Measurements from ENCODE around the gene BANK1. TPM values are rescaled to one million over a fixed set of nuclear protein-coding genes. Genes with fewer than 3 reads are reported as not detected.

BANK1 gene
- total and polyA plus RNA-seq, 5 donors, result 0.20 to 1.3 (median 0.78) TPM

DNA sequence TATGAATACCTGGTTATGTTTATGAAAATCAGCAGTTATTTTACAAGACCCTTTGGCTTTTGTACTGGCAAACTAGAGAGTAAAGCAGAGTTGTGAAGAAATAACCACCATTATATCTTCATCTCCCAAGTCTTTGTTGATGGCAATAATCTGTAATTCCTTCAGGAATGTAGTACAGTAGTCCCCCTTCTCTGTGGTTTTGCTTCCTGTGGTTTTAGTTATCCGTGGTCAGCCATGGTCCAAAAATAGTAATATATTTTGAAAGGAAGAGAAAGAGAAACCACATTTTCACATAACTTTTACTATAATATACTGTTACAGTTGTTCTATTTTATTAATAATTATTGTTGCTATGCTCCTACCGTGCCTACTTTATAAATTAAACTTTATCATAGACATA lies 27.8 kb downstream of the BANK1 start:
- Histone ChIP-seq H3K4me1 (ENCODE audit: control insufficient read depth, insufficient read depth, low read length) (no peaks in the 10 kb centered on the region), H3K4me3 (ENCODE audit: low read length) (no peak overlapping the region), H3K9me3 (ENCODE audit: control insufficient read depth, low read length) (no peaks in the 10 kb centered on the region), H3K27ac (ENCODE audit: low read length) (no peak overlapping the region), H3K27me3 (ENCODE audit: control insufficient read depth, insufficient read depth) (no peaks in the 10 kb centered on the region)
- no peak for ATAC-seq
- 53% methylated on average over 2 of the region's 2 CpGs for WGBS
- no peak for DNase-seq
- intact Hi-C loops (cut with DNase I), result no loop called here

DNA sequence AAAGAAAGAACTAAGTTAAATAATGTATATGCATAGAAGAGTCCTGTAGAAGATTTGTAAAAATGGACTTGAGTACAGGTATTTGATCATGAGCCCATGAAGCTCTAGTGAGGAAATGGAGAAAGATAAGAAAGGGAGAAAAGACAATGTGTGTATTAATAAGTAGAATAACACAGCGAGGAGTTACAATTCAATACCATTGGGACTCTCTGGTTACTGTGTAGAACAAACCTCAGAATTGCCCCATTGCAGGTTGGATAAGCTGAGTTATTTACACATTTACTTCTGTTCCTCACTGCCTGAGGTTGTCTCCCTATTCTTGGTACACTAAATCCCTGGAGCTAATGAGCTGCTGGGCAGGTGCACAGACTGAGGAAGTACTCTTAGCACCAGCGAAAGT lies 33.3 kb downstream of the BANK1 start:
- 80% methylated on average over 2 of the region's 2 CpGs for WGBS
- no peak for DNase-seq
- intact Hi-C loops (cut with DNase I), result no loop called here

DNA sequence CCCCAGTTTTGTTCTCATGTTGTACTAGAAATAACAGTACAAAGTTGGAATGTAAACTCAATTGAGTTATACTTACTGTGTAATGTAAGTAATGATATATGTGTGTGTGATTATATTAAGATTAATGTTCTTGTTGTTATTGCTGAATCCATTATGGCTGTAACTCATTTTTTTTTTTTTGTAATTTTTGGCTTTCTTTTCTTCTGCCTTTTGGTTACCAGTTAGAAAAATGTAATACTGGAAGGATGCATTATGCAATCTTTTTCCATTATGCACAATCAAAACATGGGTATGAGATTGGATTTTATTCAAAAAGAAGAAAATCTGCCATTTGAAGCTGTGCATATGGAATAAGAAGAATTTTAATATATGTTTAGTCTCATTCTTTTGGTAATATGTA lies 34.0 kb downstream of the BANK1 start:
- Histone ChIP-seq H3K27ac (ENCODE audit: low read length) (no peak overlapping the region), H3K4me3 (ENCODE audit: low read length) (no peak overlapping the region), H3K4me1 (ENCODE audit: control insufficient read depth, insufficient read depth, low read length) (no peaks in the 10 kb centered on the region), H3K9me3 (ENCODE audit: control insufficient read depth, low read length) (no peaks in the 10 kb centered on the region), H3K27me3 (ENCODE audit: control insufficient read depth, insufficient read depth) (no peaks in the 10 kb centered on the region)
- no peak for ATAC-seq
- intact Hi-C loops (cut with DNase I), result no loop called here
- DNase-seq, result no peak

More for the DNA sequence above, 33.3 kb downstream of the BANK1 start:
- Histone ChIP-seq H3K27ac (ENCODE audit: low read length) (no peak overlapping the region), H3K4me1 (ENCODE audit: control insufficient read depth, insufficient read depth, low read length) (no peaks in the 10 kb centered on the region), H3K9me3 (ENCODE audit: control insufficient read depth, low read length) (no peaks in the 10 kb centered on the region), H3K27me3 (ENCODE audit: control insufficient read depth, insufficient read depth) (no peaks in the 10 kb centered on the region), H3K4me3 (ENCODE audit: low read length) (no peak overlapping the region)
- ATAC-seq, result no peak

DNA sequence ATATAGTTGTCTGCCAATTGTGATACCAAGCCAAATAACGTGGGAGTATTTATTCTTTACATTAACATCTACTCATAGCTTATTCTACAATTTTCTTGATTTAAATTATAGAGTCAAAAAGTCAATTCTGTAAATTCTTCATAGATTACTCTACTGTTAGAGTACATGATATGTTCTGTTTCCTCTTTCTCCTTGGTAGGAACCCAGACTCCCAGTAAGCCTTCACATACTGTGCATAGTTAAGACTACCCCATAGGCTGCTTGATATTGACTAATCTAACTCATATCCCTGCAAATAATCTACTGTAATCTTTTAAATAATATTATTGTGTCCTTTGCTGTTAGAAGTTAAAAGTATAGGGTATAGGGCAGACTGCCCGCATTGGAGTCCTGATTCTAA lies 35.4 kb downstream of the BANK1 start:
- ATAC-seq (no peak), DNase-seq (no peak)
- WGBS, result 85% methylated on average over 2 of the region's 2 CpGs
- intact Hi-C loops (cut with DNase I), result no loop called here
- no peak overlapping the region for H3K27ac ChIP-seq (ENCODE audit: low read length)
- H3K9me3 ChIP-seq (ENCODE audit: control insufficient read depth, low read length), result no peaks in the 10 kb centered on the region
- no peak overlapping the region for H3K4me3 ChIP-seq (ENCODE audit: low read length)
- no peaks in the 10 kb centered on the region for H3K4me1 ChIP-seq (ENCODE audit: control insufficient read depth, insufficient read depth, low read length)
- H3K27me3 ChIP-seq (ENCODE audit: control insufficient read depth, insufficient read depth), result no peaks in the 10 kb centered on the region

DNA sequence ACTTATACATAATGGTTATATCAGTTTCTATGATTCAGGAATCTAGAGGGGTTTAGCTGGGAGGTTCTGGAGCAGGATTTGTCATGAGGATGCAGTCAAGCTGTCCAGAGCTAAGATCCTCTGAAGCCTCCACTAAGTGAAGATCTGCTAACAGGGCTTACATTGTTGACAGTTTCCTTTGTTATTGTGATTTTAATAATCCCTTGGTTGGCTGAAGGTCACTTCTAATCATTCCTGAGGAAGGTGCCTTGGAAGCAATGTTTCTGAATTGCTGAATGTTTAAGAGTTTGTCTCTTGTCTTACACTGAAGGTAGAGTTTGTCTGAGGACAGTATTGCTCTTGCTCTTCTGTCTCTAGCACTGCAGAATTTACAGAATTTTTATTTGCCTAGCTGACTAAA lies 41.3 kb downstream of the BANK1 start:
- Histone ChIP-seq H3K27me3 (ENCODE audit: control insufficient read depth, insufficient read depth) (no peaks in the 10 kb centered on the region), H3K4me3 (ENCODE audit: low read length) (no peak overlapping the region), H3K27ac (ENCODE audit: low read length) (no peak overlapping the region), H3K4me1 (ENCODE audit: control insufficient read depth, insufficient read depth, low read length) (no peaks in the 10 kb centered on the region), H3K9me3 (ENCODE audit: control insufficient read depth, low read length) (no peaks in the 10 kb centered on the region)
- intact Hi-C loops (cut with DNase I), result no loop called here
- DNase-seq (no peak), ATAC-seq (no peak)

DNA sequence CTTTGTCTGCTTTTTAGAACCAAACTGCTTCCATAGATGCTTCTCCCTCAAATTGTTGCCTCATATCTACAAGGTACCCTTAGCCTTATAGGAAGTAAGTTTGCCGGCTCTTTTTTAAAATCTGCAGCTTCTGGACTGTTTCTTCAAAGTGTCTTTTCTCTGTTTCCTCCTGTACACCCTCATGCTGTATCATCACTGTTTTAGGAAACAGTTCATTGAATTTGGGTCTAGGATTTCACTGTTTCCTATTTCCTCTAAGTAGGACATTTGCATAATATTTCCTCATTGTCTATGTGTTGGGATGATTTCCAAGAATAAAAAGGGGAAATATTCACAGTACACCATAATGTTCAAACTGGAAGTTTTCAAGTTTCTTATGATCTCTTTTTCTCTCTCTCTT lies 43.0 kb downstream of the BANK1 start:
- ATAC-seq (no peak), DNase-seq (no peak)
- Histone ChIP-seq H3K27me3 (ENCODE audit: control insufficient read depth, insufficient read depth) (no peaks in the 10 kb centered on the region), H3K4me1 (ENCODE audit: control insufficient read depth, insufficient read depth, low read length) (no peaks in the 10 kb centered on the region), H3K9me3 (ENCODE audit: control insufficient read depth, low read length) (no peaks in the 10 kb centered on the region), H3K27ac (ENCODE audit: low read length) (no peak overlapping the region), H3K4me3 (ENCODE audit: low read length) (no peak overlapping the region)
- WGBS, result 64% methylated on average over 1 of the region's 1 CpG
- intact Hi-C loops (cut with DNase I), result no loop called here

DNA sequence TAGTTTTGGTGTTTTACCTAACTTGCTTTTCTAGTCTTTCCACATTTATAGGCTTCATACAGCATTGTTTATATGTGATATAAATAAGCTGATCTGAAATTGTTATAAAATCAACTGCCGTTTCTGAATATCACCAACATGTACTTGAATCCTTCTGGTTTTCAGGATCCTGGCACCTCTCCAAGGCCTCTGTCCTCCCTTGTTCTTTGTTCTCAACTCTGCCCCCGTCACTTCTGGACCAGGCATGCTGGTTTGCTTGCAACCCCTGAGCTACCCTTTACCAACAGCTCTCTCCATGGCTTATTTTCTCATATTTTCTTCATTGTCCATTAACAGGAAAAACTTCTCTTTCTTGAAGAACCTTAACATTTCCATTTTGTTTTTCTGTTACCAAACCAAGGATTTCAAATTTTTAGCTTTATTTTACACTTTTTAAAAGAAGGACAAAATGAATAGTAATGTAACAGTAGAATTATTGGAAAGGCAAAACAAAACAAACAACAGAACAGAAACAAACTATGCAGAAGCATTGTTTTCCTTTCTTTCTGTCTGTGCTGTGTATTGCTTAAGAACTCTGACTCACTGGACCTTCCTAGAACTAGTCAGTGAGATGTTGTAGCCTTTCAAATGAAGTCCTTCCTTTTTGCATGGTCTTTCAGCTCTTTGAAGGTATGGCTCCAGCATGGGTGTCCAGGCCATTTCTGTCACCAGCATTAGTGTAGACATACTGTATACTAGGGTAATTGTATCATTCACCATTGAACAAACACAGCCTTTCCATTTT lies 44.8 kb downstream of the BANK1 start:
- peak in 1 of 2 donors; percentile 43 for ATAC-seq
- Histone ChIP-seq H3K27ac (ENCODE audit: low read length) (no peak overlapping the region), H3K27me3 (ENCODE audit: control insufficient read depth, insufficient read depth) (no peaks in the 10 kb centered on the region), H3K9me3 (ENCODE audit: control insufficient read depth, low read length) (no peaks in the 10 kb centered on the region), H3K4me3 (ENCODE audit: low read length) (no peak overlapping the region), H3K4me1 (ENCODE audit: control insufficient read depth, insufficient read depth, low read length) (no peaks in the 10 kb centered on the region)
- peak in 2 of 3 donors; percentile 20 to 49 for DNase-seq
- intact Hi-C loops (cut with DNase I), result no loop called here
- WGBS, result 17% methylated on average over 2 of the region's 2 CpGs

DNA sequence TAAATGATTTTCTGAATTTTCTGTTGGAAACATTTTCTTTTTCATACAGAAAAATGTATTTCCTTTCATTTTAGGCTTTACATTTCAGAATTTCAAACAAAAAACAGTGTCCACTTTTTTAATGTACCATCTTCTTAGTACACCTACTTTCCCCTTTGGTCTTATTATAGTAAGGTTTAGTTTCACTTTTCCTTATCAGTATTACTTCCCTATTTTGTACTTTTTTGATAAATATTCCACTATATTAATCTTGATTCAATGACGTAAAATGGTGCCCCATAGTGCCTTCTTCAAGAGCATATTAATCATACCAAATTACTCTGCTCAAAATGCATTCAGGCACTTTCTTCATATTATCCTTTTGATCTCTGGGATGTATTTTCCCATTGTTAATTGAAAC lies 52.5 kb downstream of the BANK1 start:
- DNase-seq, result no peak
- H3K4me1 ChIP-seq (ENCODE audit: control insufficient read depth, insufficient read depth, low read length), result no peaks in the 10 kb centered on the region
- H3K27ac ChIP-seq (ENCODE audit: low read length), result no peak overlapping the region
- H3K4me3 ChIP-seq (ENCODE audit: low read length), result no peak overlapping the region
- no peak for ATAC-seq
- H3K9me3 ChIP-seq (ENCODE audit: control insufficient read depth, low read length), result no peaks in the 10 kb centered on the region
- 52% methylated on average over 1 of the region's 1 CpG for WGBS
- intact Hi-C loops (cut with DNase I), result no loop called here
- H3K27me3 ChIP-seq (ENCODE audit: control insufficient read depth, insufficient read depth), result no peaks in the 10 kb centered on the region

DNA sequence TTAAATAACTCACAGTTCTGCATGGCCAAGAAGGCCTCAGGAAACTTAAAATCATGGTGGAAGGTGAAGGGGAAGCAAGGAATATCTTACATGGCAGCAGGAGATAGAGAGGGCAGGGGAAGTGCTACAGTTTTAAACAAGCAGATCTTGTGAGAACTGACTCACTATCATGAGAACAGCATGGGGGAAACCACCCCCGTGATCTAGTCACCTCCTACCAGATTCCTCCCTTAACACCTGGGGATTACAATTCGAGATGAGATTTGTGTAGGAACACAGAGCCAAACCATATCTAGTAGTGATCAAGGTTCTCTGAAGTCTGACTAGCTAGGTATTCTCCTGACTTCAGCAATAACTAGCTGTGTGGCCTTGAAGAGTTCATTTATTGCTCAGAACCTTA lies 56.0 kb downstream of the BANK1 start:
- intact Hi-C loops (cut with DNase I), result no loop called here
- no peak for DNase-seq
- no peak overlapping the region for H3K4me3 ChIP-seq (ENCODE audit: low read length)
- H3K27ac ChIP-seq (ENCODE audit: low read length), result no peak overlapping the region
- ATAC-seq, result no peak
- H3K27me3 ChIP-seq (ENCODE audit: control insufficient read depth, insufficient read depth), result no peaks in the 10 kb centered on the region
- H3K4me1 ChIP-seq (ENCODE audit: control insufficient read depth, insufficient read depth, low read length), result no peaks in the 10 kb centered on the region
- no peaks in the 10 kb centered on the region for H3K9me3 ChIP-seq (ENCODE audit: control insufficient read depth, low read length)
- WGBS, result 52% methylated on average over 2 of the region's 2 CpGs

DNA sequence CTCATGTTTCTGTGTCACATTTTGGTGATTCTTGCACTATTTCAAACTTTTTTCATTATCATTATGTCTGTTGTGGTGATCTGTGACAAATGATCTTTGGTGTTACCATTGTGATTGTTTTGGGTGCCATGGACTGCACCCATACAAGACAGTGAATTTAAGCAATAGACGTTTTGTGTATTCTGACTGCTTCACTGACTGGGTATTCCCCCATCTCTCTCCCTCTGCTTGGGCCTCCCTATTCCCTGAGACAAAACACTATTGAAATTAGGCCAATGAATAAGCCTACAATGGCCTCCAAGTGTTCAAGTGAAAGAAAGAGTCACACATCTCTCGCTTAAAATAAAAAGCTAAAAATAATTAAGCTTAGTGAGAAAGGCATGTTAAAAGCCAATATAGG lies 60.2 kb downstream of the BANK1 start:
- DNase-seq, result no peak
- Histone ChIP-seq H3K27me3 (ENCODE audit: control insufficient read depth, insufficient read depth) (no peaks in the 10 kb centered on the region), H3K27ac (ENCODE audit: low read length) (no peak overlapping the region), H3K4me3 (ENCODE audit: low read length) (no peak overlapping the region), H3K9me3 (ENCODE audit: control insufficient read depth, low read length) (no peaks in the 10 kb centered on the region), H3K4me1 (ENCODE audit: control insufficient read depth, insufficient read depth, low read length) (no peaks in the 10 kb centered on the region)
- ATAC-seq, result no peak
- intact Hi-C loops (cut with DNase I), result no loop called here
- 40% methylated on average over 2 of the region's 2 CpGs for WGBS

DNA sequence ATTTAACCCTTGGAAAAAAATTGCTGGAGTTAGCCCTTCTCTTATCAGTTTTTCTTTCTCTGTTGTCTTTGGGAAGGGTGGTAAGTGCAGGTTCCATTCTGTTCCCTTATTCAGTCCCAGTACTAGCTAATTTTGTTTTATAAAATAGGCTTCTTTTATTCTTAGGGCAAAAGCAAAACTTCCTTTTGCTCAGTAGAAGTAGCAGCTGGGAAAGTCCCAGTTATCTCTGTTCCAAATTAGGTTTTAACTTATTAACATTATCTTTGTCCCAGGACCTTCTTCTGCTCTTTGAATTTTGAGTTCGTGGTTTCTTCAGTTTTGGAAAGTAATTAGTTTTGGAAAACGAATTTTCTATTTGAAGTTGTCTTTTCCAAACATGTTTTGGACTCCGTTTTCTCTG lies 61.1 kb downstream of the BANK1 start:
- Histone ChIP-seq H3K27ac (ENCODE audit: low read length) (no peak overlapping the region), H3K4me1 (ENCODE audit: control insufficient read depth, insufficient read depth, low read length) (no peaks in the 10 kb centered on the region), H3K27me3 (ENCODE audit: control insufficient read depth, insufficient read depth) (no peaks in the 10 kb centered on the region), H3K9me3 (ENCODE audit: control insufficient read depth, low read length) (no peaks in the 10 kb centered on the region), H3K4me3 (ENCODE audit: low read length) (no peak overlapping the region)
- 57% methylated on average over 3 of the region's 3 CpGs for WGBS
- no peak for DNase-seq
- intact Hi-C loops (cut with DNase I), result no loop called here
- ATAC-seq, result no peak

DNA sequence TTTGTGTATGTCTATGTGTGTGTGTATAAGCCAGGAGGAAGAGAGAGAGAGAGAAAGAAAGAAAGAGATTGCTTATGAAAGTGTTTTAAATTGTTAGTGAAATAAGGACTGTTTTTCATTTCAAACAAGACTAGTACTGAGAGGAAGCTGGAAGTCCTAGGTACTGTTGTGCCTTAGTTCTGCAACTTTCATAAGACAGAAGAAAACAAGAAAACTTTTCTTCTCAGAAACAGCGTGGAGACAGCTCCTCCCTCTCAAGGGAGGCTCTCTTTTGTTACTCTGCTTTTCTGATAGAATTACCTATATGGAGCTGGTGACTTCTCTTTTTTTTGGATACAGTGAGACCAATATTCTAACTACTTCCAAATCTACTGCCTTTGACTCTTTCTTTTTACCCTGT lies 62.5 kb downstream of the BANK1 start:
- no peak overlapping the region for H3K4me3 ChIP-seq (ENCODE audit: low read length)
- intact Hi-C loops (cut with DNase I), result no loop called here
- WGBS, result 77% methylated on average over 1 of the region's 1 CpG
- no peak for DNase-seq
- H3K4me1 ChIP-seq (ENCODE audit: control insufficient read depth, insufficient read depth, low read length), result no peaks in the 10 kb centered on the region
- no peak overlapping the region for H3K27ac ChIP-seq (ENCODE audit: low read length)
- ATAC-seq, result no peak
- H3K9me3 ChIP-seq (ENCODE audit: control insufficient read depth, low read length), result no peaks in the 10 kb centered on the region
- H3K27me3 ChIP-seq (ENCODE audit: control insufficient read depth, insufficient read depth), result no peaks in the 10 kb centered on the region

All from right cardiac atrium (tissue), 5 donors.